GM06990 (cell line): ENCODE measurements around the gene SOX5.

Experiments used
- DNase-seq: peaks from one replicate; pipeline ENCODE4 v3.0.0-alpha.2; 2011; ENCODE audit not compliant: insufficient read length; ENCODE audit errors: extremely low read depth
- H3K27me3 ChIP-seq: replicated peaks from 2 replicates; pipeline ENCODE4 v1.6.0; 2011; ENCODE audit warnings: low read length; ENCODE audit not compliant: control insufficient read depth, insufficient read depth
- H3K36me3 ChIP-seq: 2 replicates; pipeline ENCODE4 v1.5.1; 2011; ENCODE audit warnings: low read length; ENCODE audit not compliant: control insufficient read depth, insufficient read depth
- H3K4me3 ChIP-seq: replicated peaks from 2 replicates; pipeline ENCODE4 v1.5.1; 2011; ENCODE audit warnings: low read depth, mild to moderate bottlenecking, control low read depth, low read length
- CTCF ChIP-seq: IDR thresholded peaks from 2 replicates; pipeline ENCODE4 v1.5.1; 2011; ENCODE audit warnings: low read length, control low read depth, mild to moderate bottlenecking, inconsistent platforms; ENCODE audit not compliant: insufficient read depth, poor library complexity, severe bottlenecking

Gene SOX5

DNA sequence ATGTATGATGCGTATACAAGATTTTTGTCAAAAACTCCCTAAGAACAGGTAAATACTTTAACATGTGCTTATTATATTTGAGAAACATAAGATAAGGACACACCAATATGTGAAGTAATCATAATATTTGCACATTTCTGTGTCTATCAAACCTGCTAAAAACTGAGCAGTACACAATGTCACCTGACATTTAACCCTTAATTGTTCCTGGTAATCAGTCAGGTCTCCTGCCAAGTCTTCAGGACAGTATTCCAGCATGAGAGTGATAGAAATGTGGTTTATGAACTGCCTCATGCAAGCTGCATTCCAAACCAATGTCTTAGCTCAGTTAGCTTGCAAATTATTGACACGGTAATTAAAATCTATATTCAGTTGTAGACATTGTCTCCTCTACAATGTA, 4.2 kb downstream of the SOX5 start:
- Histone ChIP-seq H3K27me3 (no peaks in the 10 kb centered on the region), H3K4me3 (no peak overlapping the region), H3K36me3 (no peaks in the 10 kb centered on the region)
- DNase-seq, result no peak
- no peak for TF ChIP-seq CTCF

- H3K27me3 ChIP-seq, result no peaks in the 10 kb centered on the region
- TF ChIP-seq CTCF, result no peak
- H3K4me3 ChIP-seq, result no peak overlapping the region
- no peak for DNase-seq
- no peaks in the 10 kb centered on the region for H3K36me3 ChIP-seq
These were observed 5.4 kb downstream of the SOX5 start for GRCh38 chr12:23944067-23944466.

GRCh38 chr12:23942841-23943240, 6.6 kb downstream of the SOX5 start:
- Histone ChIP-seq H3K4me3 (no peak overlapping the region), H3K27me3 (no peaks in the 10 kb centered on the region), H3K36me3 (no peaks in the 10 kb centered on the region)
- DNase-seq, result no peak
- no peak for TF ChIP-seq CTCF

DNA sequence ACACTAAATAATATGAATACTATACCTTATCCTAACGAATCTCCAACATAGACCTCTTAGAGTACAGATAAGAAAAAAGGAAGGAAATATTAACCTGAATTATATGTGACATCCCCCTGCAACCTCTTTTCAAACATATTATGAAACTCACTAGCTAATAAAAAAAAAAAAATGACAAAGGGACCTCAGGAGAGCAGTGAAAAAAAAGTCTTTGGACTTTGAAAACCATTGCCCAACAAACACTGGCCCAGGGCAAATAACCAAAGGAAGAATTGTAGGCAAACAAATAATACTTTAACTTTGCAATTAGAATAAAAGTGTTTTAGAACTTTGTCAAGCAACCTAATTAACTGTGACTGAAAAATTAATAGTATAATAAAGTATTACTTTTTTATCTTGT, 7.7 kb downstream of the SOX5 start:
- DNase-seq, result no peak
- Histone ChIP-seq H3K4me3 (no peak overlapping the region), H3K27me3 (no peaks in the 10 kb centered on the region), H3K36me3 (no peaks in the 10 kb centered on the region)
- TF ChIP-seq CTCF, result no peak

DNA sequence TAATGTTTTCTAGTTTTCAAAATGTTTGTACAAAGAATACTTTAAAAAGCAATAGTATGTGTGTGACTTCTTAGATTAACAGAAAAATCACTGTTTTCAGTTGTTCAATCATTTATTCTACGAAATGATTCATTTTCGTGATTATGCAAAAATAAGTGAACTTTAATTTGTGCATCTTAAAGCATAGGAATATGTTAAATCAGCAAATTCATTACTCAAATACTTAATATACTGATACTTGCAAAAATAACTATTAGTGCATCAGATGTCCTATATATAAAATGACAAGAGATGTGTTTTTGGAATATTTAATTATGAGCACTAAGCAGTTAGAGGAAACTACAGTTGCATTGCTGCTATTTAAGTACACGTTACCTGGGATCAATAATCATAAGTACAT, 11.0 kb downstream of the SOX5 start:
- Histone ChIP-seq H3K4me3 (no peak overlapping the region), H3K27me3 (no peaks in the 10 kb centered on the region), H3K36me3 (no peaks in the 10 kb centered on the region)
- TF ChIP-seq CTCF, result no peak
- no peak for DNase-seq

- no peak overlapping the region for H3K4me3 ChIP-seq
- DNase-seq, result no peak
- TF ChIP-seq CTCF, result no peak
These were observed 18.3 kb downstream of the SOX5 start for GRCh38 chr12:23931176-23931575.

More at GRCh38 chr12:23931176-23931575, 18.3 kb downstream of the SOX5 start:
- H3K36me3 ChIP-seq, result no peaks in the 10 kb centered on the region
- H3K27me3 ChIP-seq, result no peaks in the 10 kb centered on the region
